Uterus (tissue), 2 donors: ENCODE measurements around the gene SDHAF1.

Experiments used
- CTCF ChIP-seq, 4 experiments: fragments of 200-600 bp in 2 of 4; fragments of 450-650 bp in 2 of 4; sonication (generic) in 2 of 4; IDR thresholded peaks; one replicate each; pipeline ENCODE4 v1.5.1; 2016 to 2019; ENCODE audit warnings: antibody characterized with exemption in 4 of 4, mild to moderate bottlenecking in 2 of 4, moderate library complexity in 1 of 4
- POLR2A ChIP-seq, 2 donors: fragments of 450-650 bp; IDR thresholded peaks; one replicate each; pipeline ENCODE4 v1.6.1; 2016; ENCODE audit warnings: antibody characterized with exemption in 2 of 2, mild to moderate bottlenecking in 1 of 2, moderate library complexity in 1 of 2

GRCh38 chr19:36025541-36025940 is 30.6 kb downstream of the SDHAF1 start:
- no peak for TF ChIP-seq POLR2A (IDR thresholded peaks at IDR 0.05)
- no peak for TF ChIP-seq CTCF (IDR thresholded peaks at IDR 0.05)
